Measurements from ENCODE around the gene SCYGR6.

SCYGR6 gene

DNA sequence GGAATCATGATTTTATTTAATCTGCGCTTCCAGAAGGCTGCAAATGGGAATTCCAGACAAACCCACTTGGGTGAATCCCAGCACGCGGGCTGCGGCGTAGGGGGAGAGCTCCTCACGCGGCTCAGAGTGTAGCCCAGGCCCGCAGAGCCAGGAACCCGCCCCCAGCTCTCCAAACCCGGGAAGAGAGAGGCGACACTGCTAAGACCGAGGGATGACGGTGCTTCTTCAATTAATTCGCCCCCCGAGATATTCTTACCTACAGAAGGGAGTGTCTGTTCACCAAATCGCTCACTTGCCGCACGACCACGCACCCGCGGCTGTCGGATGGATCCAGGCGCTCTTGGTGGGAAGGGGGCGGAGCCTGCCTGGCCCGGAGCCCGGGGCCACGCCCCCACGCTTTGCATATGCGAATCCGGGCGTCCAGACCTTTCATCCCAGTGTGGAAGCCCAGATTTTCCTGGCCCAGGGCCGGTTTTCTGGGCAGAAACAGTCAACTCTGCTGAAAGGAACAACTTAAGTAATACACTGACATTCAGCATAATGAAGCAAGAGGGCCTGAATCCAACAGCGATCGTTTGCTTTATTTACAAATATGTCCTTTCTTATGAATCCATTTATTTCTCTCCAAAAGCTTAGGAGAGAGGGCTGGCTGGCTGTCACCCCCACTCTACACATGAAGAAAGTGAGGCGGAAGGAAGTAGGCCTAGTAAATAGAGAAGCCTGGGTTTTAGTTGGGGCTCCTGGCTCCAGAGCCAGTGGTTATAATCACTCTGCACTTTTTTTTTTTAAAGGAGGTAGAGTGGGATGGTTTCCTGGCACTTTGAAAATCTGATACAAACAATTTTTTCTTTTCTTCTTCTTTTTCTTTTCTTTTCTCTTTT lies 6.6 kb downstream of the SCYGR6 start, which contains the start of gene SLC19A3:
Gene SLC19A3, minus strand, starts transcription at position 342 of the 881 bp plus-strand sequence. CDS start 15,710 bp downstream, outside the sequence.
- in situ Hi-C loops (cut with MboI; ENCODE audit: low sequenced_read_pairs): no loop called here

DNA sequence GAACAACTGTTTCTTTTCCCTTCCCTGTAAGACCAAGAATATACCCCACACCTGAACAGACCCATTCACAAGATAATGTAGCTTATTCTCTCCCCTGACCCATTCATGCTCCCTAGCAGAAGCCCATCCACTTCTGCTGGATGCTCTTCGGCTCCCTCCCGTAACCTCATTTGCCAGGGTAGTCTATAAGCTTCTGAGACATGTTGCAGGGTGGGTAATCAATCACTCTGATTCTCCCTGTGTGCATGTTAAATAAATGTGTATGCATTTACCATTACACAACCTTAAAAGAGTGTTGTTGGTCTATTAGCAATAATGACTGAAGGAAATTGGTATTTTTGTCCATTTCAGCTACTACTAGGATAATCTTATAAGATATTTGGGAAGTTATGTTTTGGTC lies 8.1 kb downstream of the SCYGR6 start:
- in situ Hi-C loops (cut with MboI; ENCODE audit: low sequenced_read_pairs): no loop called here

GRCh38 chr2:227713291-227713690 lies 11.3 kb downstream of the SCYGR6 start:
- in situ Hi-C loops (cut with MboI; ENCODE audit: low sequenced_read_pairs): no loop called here

- in situ Hi-C loops (cut with MboI; ENCODE audit: low sequenced_read_pairs): no loop called here
Observed at GRCh38 chr2:227710986-227711385, 13.6 kb downstream of the SCYGR6 start.

DNA sequence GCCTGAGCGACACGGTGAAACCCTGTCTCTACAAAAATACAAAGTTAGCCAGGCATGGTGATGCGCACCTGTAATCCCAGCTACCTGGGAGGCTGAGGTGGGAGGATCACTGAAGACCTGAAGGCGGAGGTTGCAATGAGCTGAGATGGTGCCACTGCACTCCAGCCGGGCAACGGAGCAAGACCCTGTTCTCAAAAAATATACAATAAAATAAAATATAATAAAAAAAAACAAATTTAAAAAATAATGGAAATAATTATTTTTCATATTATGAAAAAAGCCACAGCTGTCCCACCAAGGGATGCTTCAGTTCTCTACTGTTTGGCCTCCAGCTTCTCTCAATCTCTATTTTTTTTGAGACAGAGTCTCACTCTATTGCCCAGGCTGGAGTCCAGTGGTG lies 17.2 kb downstream of the SCYGR6 start:
- in situ Hi-C loops (cut with MboI; ENCODE audit: low sequenced_read_pairs): no loop called here

DNA sequence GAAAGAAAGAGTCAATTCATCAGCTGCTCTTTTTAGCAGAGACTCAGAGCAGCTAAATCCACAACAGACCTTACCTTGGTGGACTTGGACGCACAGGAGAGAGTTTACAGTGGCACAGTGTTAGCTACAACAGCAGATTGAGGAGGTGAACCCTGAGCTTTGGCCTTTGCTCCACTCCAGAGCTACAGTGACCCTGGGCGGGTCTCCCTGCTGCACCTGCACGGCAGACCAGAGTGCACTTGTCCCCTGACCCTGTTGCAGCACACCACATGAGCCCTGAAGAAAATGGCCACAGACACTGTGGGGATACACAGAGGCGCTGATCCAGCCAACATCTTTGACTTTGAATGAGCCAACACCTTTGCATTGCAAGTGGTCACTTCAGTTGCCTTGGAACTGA lies 17.7 kb downstream of the SCYGR6 start:
- in situ Hi-C loops (cut with MboI; ENCODE audit: low sequenced_read_pairs): no loop called here

DNA sequence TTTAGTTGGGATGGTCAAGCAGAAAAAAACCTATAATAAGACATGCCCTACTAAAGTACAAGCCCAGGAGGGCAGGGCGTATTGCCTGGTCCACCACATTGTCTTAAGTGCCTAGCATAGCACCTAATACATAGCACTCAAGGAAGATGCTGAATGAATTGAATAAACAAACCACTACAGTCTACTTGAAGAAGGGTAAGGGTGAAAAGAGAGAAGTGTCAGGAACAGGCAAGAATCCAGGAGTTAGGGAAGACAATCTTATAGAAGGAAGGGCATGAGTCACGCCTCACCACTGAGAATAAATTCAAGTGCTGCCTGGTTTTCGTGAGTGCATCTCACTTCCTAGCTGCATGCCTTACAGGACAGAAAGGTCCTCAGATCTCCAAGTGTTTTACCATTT lies 20.6 kb downstream of the SCYGR6 start:
- in situ Hi-C loops (cut with MboI; ENCODE audit: low sequenced_read_pairs): no loop called here

GRCh38 chr2:227703280-227703732 lies 21.3 kb downstream of the SCYGR6 start:
- in situ Hi-C loops (cut with MboI; ENCODE audit: low sequenced_read_pairs): no loop called here

GRCh38 chr2:227701556-227701955 lies 23.0 kb downstream of the SCYGR6 start:
- in situ Hi-C loops (cut with MboI; ENCODE audit: low sequenced_read_pairs): no loop called here

GRCh38 chr2:227696990-227697679 lies 27.4 kb downstream of the SCYGR6 start:
- in situ Hi-C loops (cut with MboI; ENCODE audit: low sequenced_read_pairs): no loop called here

- in situ Hi-C loops (cut with MboI; ENCODE audit: low sequenced_read_pairs): no loop called here
Observed at GRCh38 chr2:227687189-227687588, 37.4 kb downstream of the SCYGR6 start.

- in situ Hi-C loops (cut with MboI; ENCODE audit: low sequenced_read_pairs): no loop called here
Observed at GRCh38 chr2:227684258-227684657, 40.3 kb downstream of the SCYGR6 start.

- in situ Hi-C loops (cut with MboI; ENCODE audit: low sequenced_read_pairs): no loop called here
Observed at GRCh38 chr2:227677928-227678327, 46.6 kb downstream of the SCYGR6 start.

DNA sequence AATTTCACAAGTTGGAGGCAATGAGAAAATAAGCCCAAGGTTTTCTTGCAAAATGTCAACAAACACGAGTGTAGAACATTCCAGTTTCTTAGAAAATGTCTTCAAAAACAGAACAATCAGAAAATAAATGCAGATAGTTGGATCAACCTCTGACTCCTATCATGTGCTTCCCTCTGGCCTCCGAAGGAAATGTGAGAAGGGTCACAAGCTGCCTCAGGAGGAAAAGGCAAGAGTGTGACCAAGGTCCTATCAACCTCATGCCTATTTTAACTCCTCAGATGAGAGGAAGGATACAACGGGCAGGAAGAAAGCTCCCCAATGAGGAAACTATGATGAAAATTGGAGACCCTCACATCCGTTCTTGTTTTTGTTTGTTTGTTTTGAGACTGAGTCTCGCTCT lies 50.1 kb downstream of the SCYGR6 start:
- in situ Hi-C loops (cut with MboI; ENCODE audit: low sequenced_read_pairs): no loop called here

All from HL-60/S4 (cell line).